Stimulated activated CD8-positive, alpha-beta memory T cell treated with anti-CD3 and anti-CD28 coated beads, Interleukin-15, amount 100 ng/mL, for 4 hours (primary cell): Measurements from ENCODE around the gene HNRNPC.
"Not testable (repeated sequence)": the region's sequence is repeated elsewhere in the genome, so short reads cannot be mapped to it uniquely, and the experiment has no call there.

Source experiments
- DNase-seq, 2 donors: peaks; one replicate each; pipeline ENCODE4 v3.0.0-alpha.2; 2020; ENCODE audit warnings: low read depth in 2 of 2

HNRNPC gene

GRCh38 chr14:21212824-21213223, 56.4 kb downstream of the HNRNPC start:
- not testable (repeated sequence) for DNase-seq

- no peak for DNase-seq
These were observed 57.7 kb downstream of the HNRNPC start for GRCh38 chr14:21211509-21211908.

DNA sequence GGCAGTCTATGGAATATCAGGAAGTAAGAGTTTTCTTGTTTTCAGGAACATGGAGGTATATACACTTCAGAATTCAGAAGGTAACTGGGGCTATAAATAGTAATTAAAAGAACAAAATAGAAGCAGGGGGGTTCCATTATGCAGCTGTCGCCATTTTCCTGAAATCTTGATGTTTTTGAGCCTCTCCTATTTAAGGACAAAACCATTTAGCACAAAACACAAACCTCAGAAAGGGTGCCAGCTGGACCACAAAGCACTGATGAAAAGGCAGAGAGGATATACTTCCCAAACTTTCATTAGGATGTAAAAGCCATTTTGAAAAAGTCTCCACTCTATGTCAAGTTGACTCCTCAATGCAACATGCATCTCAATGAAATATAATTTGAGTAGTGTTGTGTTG, 59.2 kb downstream of the HNRNPC start:
- no peak for DNase-seq

- no peak for DNase-seq
These were observed 60.1 kb downstream of the HNRNPC start for GRCh38 chr14:21209185-21209584.

DNA sequence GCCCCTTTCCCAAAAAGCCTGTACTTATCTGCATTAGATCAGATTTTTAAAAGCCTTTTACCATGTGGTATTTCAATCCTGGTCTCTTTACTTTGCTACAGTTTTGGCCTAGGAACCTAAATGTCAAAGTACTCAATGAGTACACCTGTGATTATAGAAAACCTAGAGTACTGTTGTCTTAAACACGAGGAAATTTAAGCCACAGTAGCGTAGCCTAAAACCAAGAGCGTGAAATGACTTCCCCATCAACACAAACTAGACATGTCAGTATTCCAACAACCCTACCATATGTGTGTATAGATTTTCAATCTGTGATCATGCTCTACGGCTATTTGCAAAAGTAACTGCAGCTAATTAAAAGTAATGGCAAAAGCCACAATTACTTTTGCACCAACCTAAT, 60.7 kb downstream of the HNRNPC start:
- DNase-seq: no peak

- DNase-seq: no peak
These were observed 62.2 kb downstream of the HNRNPC start for GRCh38 chr14:21206753-21207684.

DNA sequence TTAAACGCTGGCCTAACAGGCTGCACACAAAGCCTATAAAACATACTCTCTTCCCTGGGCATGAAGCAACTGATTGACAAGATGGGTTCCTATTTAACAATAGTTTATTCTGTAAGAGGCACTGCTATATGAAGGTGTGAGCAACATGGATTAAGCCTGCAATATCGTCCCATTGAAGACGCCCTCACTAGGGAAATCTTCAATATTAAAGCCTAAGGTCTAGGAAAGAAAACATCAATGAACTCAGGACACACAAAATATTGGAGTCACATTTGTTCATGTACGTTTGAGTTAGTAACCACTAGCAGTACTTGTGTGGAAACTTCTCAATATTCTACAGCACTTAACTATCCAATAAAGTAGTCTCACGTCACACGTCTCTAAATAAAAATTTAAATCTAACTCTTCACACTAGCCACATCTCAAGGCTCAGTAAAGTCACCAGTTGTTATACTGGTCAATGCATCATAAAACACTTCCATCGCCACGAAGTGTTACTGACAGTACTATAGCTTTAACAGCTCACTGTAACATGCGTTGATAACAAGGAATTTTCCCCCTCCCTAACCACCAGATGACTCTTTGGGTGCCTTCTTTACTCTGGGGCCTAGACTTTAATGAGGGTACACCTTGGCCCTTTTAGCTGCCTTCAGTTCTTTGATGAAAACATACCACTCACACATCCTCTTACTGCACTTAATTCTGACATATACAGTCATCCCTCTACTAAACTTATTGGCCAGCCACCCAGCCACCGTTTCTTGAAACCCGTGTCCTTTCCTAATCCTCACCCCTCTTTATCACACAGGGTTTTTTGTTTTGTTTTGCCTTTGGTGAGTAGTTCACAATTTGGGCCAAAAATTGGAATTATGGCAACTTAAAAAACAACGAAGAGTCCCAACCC, 63.3 kb downstream of the HNRNPC start:
- DNase-seq: no peak

DNA sequence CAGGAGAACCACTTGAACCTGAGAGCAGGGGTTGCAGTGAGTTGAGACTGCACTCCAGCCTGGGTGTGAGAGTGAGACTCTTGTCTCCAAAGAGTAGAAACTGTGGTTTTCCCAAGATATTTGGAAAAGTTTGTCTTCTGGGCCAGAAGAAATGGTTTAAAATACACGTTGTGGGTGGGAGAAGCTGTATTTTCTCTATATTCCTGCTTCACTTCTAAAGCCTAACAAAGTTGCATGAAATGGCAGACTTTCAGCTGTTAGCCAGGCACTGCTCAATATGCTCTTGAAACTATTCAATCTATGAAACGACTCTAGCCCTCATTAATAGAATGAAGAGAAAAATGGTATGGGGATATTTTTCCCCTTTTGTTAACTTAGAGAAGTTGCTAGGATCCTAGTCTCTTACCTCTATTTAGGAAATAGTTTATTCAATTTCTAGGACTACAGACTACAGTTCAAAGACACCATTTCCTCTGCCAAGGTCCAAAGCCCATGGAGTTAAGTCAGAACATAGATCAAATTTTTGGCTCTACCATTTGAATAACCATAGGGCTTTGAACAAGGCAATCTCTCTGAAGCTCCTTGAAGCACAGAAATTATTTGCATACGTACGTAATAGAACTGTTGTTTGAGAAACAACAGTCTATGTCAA, 64.1 kb downstream of the HNRNPC start:
- DNase-seq: no peak

- DNase-seq: no peak
These were observed 64.8 kb downstream of the HNRNPC start for GRCh38 chr14:21204167-21205025.

DNA sequence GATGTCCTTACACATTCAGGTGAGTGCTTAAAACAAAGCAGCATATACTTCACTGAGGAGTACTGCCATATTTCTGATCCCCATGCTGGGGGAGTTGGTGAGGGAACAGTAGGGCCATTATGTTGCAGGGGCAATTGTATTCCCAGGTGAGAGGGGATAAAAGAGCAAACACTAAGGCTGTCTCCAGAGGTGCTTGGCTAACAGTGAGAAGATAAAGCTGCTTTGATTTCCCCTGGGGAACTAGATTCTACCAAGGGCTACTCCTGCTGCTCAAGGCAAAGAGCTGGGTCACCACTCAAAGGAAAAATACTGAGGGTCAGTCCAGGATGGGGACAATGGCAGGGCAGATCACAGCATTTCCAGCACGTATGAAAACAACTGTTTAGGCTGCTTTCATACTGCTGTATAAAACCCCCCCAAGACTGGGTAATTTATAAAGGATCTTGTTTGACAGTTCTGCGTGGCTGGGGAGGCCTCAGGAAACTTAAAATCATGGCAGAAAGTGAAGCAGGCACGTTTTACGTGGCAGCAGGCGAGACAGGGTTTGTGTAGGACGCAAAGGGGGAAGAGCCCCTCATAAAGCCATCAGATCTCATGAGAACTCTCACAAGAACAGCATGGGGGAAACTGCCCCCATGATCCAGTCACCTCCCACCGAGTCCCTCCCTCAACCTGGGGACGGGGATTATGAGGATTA, 65.6 kb downstream of the HNRNPC start:
- DNase-seq: no peak

- no peak for DNase-seq
These were observed 66.5 kb downstream of the HNRNPC start for GRCh38 chr14:21202463-21203358.

DNA sequence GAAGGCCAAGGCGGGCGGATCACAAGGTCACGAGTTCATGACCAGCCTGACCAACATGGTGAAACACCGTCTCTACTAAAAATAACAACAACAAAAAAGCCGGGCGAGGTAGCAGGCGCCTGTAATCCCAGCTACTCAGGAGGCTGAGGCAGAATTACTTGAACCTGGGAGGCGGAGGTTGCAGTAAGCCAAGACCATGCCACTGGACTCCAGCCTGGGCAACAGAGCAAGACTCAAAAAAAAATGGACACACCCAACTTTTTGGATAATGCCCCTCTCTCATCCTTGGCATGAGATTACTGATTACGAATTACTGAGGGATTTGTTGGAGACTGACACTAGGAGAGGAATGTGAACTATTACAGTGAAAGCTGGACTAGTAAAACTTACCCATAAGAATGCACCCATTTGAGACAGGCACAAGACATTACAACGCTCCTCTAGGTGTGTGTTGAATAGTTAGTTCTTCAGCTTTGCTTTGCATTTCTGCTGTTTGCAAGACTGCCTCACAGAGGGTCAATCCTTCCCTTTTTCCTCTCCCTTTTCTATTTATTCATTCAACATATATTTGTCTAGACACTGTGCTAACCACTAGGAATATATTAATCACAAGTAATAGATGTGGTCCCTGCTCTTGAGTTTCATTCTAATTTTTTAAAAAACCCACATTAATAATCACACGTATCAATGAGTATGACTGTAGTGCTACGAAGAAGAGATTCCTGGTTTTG, 67.3 kb downstream of the HNRNPC start:
- no peak for DNase-seq

GRCh38 chr14:21200752-21201461, 68.3 kb downstream of the HNRNPC start:
- no peak for DNase-seq

DNA sequence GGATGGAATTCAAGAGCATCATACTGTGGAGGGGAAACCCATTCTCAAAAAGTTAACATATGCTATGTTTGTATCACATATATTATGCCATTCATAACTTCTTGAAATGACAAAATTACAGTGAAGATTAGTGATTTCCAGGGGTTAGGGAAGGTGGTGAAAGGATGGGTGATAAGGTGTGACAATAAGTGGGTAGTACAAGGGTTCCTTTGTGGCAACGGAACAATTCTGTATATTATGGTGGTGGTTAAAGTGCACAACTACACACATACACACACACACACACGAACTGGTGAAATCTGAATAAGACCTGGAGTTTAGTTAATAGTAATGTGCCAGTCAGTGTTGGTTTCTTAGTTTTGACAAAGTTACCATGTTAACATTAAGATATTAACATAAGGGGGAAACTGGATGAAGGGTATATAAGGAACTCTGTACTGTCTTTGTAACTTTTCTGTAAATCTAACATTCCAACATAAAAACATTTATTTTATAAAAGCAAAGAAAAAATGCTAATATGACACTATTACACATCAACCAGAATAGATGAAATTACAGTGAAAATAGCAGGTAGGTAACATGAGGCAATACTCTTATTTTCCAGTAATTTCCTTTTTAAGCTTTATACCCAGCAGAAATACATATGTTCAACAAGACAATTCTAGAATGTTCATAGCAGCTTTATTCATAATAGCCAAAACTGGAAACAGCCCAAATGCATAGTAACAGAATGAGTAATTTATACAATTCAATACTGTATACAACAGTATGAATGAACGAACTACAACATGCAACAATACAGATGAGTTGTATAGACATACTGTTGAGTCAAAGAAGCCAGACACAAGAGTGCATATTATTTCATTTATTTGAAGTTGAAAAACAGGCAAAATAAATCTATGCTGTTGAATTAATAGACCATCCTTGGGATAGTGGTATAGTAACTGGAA, 69.4 kb downstream of the HNRNPC start:
- no peak for DNase-seq

DNA sequence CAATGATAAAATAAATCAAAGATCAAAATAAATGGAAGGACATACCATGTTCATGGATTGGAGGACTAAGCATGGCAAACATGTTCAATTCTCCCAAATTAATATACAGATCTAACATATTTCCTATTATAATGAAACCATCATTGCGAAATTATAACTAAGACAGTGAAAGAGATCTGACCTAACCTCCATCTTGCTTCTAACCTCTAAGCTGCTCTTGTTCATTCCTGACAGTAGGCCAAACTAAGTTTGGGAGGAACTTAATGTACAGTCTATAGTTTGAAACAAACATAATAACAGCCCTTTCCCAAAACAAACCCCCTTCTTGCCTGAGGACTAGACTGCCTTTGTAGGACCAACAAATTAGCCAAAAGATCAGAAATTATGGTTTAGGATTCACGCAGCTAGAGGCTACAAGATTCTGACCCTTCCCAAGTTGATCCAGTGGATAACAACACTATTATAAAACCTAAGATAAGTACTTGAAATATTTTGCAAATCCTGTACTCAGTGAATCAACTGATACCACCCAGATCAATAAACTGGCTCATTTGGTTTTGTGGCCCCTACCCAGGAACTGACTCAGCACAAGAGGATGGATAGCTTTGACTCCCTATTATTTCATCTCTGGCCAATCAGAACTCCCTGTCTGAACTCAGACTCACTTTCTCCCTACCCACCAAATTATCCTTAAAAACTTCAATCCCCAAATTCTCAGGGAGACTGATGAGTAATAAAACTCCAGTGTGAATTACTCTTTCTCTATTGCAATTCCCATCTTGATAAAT, 71.6 kb downstream of the HNRNPC start:
- no peak for DNase-seq

DNA sequence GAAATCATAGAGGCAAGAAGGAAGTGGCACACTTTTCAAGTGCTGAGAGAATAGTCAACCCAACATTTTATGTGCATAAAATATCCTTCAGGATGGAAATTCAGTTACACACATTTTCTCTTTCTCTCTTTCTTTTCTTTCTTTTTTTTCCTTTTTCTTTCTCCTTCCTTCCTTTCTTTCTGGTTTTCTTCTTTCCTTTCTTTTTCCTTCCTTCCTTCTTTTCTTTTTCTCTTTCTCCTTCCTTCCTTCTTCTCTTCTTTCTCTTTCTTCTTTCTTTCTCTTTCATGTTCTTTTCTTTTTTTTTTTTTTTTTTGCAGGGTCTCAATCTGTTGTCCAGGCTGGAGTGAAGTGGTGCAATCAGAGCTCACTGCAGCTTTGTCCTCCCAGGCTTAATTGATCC, 74.6 kb downstream of the HNRNPC start:
- no peak for DNase-seq
